CD14-positive monocyte (primary cell): ENCODE data around the gene DNAJB13. TPM values are rescaled to one million over a fixed set of nuclear protein-coding genes. Genes with fewer than 3 reads are reported as not detected.

ENCODE experiments used
- DNase-seq, 3 donors: peaks; one replicate each; pipeline ENCODE4 v3.0.0-alpha.2; 2011 to 2022
- H2AFZ ChIP-seq: 2 replicates; pipeline ENCODE4 v1.6.0; 2012; ENCODE audit warnings: mild to moderate bottlenecking, low read depth, low read length, inconsistent platforms; ENCODE audit not compliant: insufficient read depth, poor library complexity, severe bottlenecking
- H3K27ac ChIP-seq, 2 donors: 1 replicate in 1 of 2; 2 replicates in 1 of 2; pipeline ENCODE4 v1.5.1; 2012 to 2013; ENCODE audit warnings: low read length in 2 of 2, control low read depth in 1 of 2, inconsistent platforms in 1 of 2, low read depth in 1 of 2, mild to moderate bottlenecking in 1 of 2
- H3K27me3 ChIP-seq, 2 donors: one replicate each; pipeline versions ENCODE4 v1.6.0 to v1.6.1; 2011 to 2013; ENCODE audit warnings: low read length in 2 of 2; ENCODE audit not compliant: control insufficient read depth in 2 of 2, insufficient read depth in 2 of 2
- H3K36me3 ChIP-seq, 2 donors: replicated peaks in 1 of 2; 1 replicate in 1 of 2; 2 replicates in 1 of 2; pipeline versions ENCODE4 v1.5.1 to v1.6.1; 2012 to 2013; ENCODE audit warnings: low read length in 2 of 2, control low read depth in 1 of 2, inconsistent platforms in 1 of 2, mild to moderate bottlenecking in 1 of 2; ENCODE audit not compliant: insufficient read depth in 2 of 2, control insufficient read depth in 1 of 2
- H3K4me1 ChIP-seq, 2 donors: 1 replicate in 1 of 2; 2 replicates in 1 of 2; pipeline versions ENCODE4 v1.5.1 to v1.6.1; 2012 to 2013; ENCODE audit warnings: low read length in 2 of 2, control low read depth in 1 of 2, inconsistent platforms in 1 of 2, mild to moderate bottlenecking in 1 of 2, moderate library complexity in 1 of 2; ENCODE audit not compliant: insufficient read depth in 2 of 2, control insufficient read depth in 1 of 2
- H3K4me2 ChIP-seq: replicated peaks from 2 replicates; pipeline ENCODE3; 2012; ENCODE audit warnings: low read length, moderate library complexity, mild to moderate bottlenecking; ENCODE audit not compliant: poor library complexity, severe bottlenecking; ENCODE audit errors: extremely low read depth
- H3K4me3 ChIP-seq, 3 experiments: fragments of 200-600 bp in 1 of 3; sonication (generic) in 1 of 3; replicated peaks in 1 of 3; 1 replicate in 2 of 3; 2 replicates in 1 of 3; pipeline ENCODE4 v1.5.1; 2011 to 2013; ENCODE audit warnings: low read length in 3 of 3, mild to moderate bottlenecking in 3 of 3, control low read depth in 2 of 3, low read depth in 2 of 3, inconsistent platforms in 1 of 3, moderate library complexity in 1 of 3
- H3K79me2 ChIP-seq: 2 replicates; pipeline ENCODE4 v1.6.0; 2012; ENCODE audit warnings: mild to moderate bottlenecking, control low read depth, inconsistent platforms, low read length, moderate library complexity; ENCODE audit not compliant: insufficient read depth
- H3K9ac ChIP-seq: 2 replicates; pipeline ENCODE4 v1.6.0; 2017; ENCODE audit warnings: low read length, mild to moderate bottlenecking; ENCODE audit not compliant: insufficient read depth, poor library complexity, severe bottlenecking
- H3K9me3 ChIP-seq, 2 donors: replicated peaks in 1 of 2; 1 replicate in 1 of 2; 2 replicates in 1 of 2; pipeline versions ENCODE4 v1.5.1 to v1.6.1; 2012 to 2013; ENCODE audit warnings: low read length in 2 of 2, control low read depth in 1 of 2; ENCODE audit not compliant: control insufficient read depth in 1 of 2, insufficient read depth in 1 of 2
- H4K20me1 ChIP-seq: 2 replicates; pipeline ENCODE4 v1.6.0; 2012; ENCODE audit warnings: mild to moderate bottlenecking, low read length, control low read depth, moderate library complexity; ENCODE audit not compliant: insufficient read depth
- H3K27ac Mint-ChIP-seq, 7 donors: one replicate each; pipeline ENCODE4 v1.8.0; 2020; ENCODE audit warnings: mild to moderate bottlenecking in 7 of 7, mixed read lengths in 7 of 7, moderate library complexity in 6 of 7, inconsistent platforms in 2 of 7
- H3K27me3 Mint-ChIP-seq, 3 donors: one replicate each; pipeline ENCODE4 v1.8.0; 2021 to 2022; ENCODE audit warnings: low read depth in 3 of 3, mild to moderate bottlenecking in 3 of 3, mixed read lengths in 3 of 3, moderate library complexity in 3 of 3, inconsistent platforms in 1 of 3
- H3K36me3 Mint-ChIP-seq, 2 donors: one replicate each; pipeline ENCODE4 v1.8.0; 2020; ENCODE audit warnings: mixed read lengths in 2 of 2, inconsistent platforms in 1 of 2, mild to moderate bottlenecking in 1 of 2
- H3K4me1 Mint-ChIP-seq: one replicate; pipeline ENCODE4 v1.8.0; 2020; ENCODE audit warnings: mild to moderate bottlenecking, mixed read lengths
- H3K4me3 Mint-ChIP-seq, 2 donors: one replicate each; pipeline ENCODE4 v1.8.0; 2020; ENCODE audit warnings: mild to moderate bottlenecking in 2 of 2, mixed read lengths in 2 of 2, moderate library complexity in 1 of 2
- H3K9me3 Mint-ChIP-seq, 7 donors: one replicate each; pipeline ENCODE4 v1.8.0; 2020 to 2022; ENCODE audit warnings: mixed read lengths in 7 of 7, mild to moderate bottlenecking in 6 of 7, moderate library complexity in 6 of 7, inconsistent platforms in 2 of 7
- CTCF ChIP-seq: fragments of 200-600 bp; IDR thresholded peaks from one replicate; pipeline ENCODE4 v1.8.0; 2022; ENCODE audit warnings: antibody characterized with exemption, mild to moderate bottlenecking
- WGBS: methylation state at CpG from one replicate; pipeline ENCODE4 v1.1.5; 2013; ENCODE audit warnings: missing lambda C conversion rate; ENCODE audit not compliant: insufficient coverage; 5-methylcytosine and 5-hydroxymethylcytosine counted together
- intact Hi-C, 2 donors: fragments of 100-400 bp; cut with micrococcal nuclease; formaldehyde crosslinking; loops; one replicate each; pipeline versions ENCODE4 v1.15.0 to v1.15.1; 2023
- polyA plus RNA-seq, 3 donors: library from polyadenylated mRNA; depleted of rRNA in 1 of 3; unstranded in 2 of 3; stranded (reverse) in 1 of 3; fragments of 300-500 nt in 2 of 3; fragments of >200 nt in 1 of 3; fragmentation: Illumina TruSeq in 2 of 3; gene quantifications; 1 replicate in 2 of 3; 2 replicates in 1 of 3; pipeline ENCODE4 v1.2.3, GENCODE V29; 2012 to 2021

DNAJB13 gene
- polyA plus RNA-seq, 3 donors = not detected

DNA sequence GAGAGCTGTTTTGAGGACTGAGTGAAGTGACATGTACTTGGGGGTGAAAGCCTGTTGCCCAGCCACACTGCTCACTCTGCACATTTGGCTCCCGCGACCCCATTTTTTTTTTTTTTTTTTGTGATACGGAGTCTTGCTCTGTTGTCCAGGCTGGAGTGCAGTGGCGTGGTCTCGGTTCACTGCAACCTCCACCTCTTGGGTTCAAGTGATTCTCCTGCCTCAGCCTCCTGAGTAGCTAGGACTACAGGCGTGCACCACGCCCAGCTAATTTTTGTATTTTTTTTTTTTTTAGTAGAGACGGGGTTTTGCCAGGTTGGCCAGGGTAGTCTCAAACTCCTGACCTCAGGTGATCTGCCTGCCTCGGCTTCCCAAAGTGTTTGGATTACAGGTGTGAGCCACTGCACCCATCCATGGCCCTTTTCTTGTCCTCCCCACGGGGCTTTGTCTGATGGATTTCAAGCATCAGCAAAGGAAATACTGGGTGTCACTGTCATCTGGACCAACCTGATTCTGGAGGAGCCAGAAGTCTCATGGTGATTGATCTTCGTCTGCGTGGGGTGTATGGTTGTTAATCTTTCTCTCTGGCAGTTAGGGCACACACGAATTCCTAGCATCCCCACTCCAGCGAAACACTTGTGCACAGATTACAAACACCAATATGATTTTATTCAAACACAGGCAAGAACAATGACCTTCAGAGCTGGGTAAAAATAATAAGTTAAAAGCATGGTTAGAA, 61.4 kb downstream of the DNAJB13 start:
- intact Hi-C loops = no loop called here
- H3K4me1 ChIP-seq = peaks cover 15 to 25% of the 10 kb centered on the region in 2 donors
- no peak for DNase-seq
- WGBS = 97% methylated on average over 7 of the region's 14 CpGs
- H3K79me2 ChIP-seq = no peaks in the 10 kb centered on the region
- Mint-ChIP-seq H3K36me3 (peaks cover 36 to 54% of the 10 kb centered on the region in 2 donors), H3K27ac (no peak overlapping the region), H3K9me3 (no peaks in the 10 kb centered on the region), H3K4me1 (peaks cover 31% of the 10 kb centered on the region), H3K4me3 (no peak overlapping the region), H3K27me3 (peaks cover 0 to 2% (median 0%) of the 10 kb centered on the region in 3 donors)
- H3K36me3 ChIP-seq = peaks cover 10 to 33% of the 10 kb centered on the region in 2 donors
- no peaks in the 10 kb centered on the region for H3K9me3 ChIP-seq
- H3K27me3 ChIP-seq = no peaks in the 10 kb centered on the region
- no peak overlapping the region for H3K27ac ChIP-seq
- no peak overlapping the region for H3K9ac ChIP-seq
- H3K4me3 ChIP-seq = no peak overlapping the region
- H3K4me2 ChIP-seq = no peak overlapping the region
- H4K20me1 ChIP-seq = no peaks in the 10 kb centered on the region
- no peak overlapping the region for H2AFZ ChIP-seq
- TF ChIP-seq CTCF = no peak

GRCh38 chr11:74013141-74013540, 62.3 kb downstream of the DNAJB13 start:
- Mint-ChIP-seq H3K4me1 (peaks cover 31% of the 10 kb centered on the region), H3K36me3 (peaks cover 37 to 56% of the 10 kb centered on the region in 2 donors), H3K4me3 (no peak overlapping the region), H3K27ac (no peak overlapping the region), H3K9me3 (no peaks in the 10 kb centered on the region), H3K27me3 (peaks cover 0 to 2% (median 0%) of the 10 kb centered on the region in 3 donors)
- H3K4me1 ChIP-seq = peaks cover 24 to 34% of the 10 kb centered on the region in 2 donors
- no peak overlapping the region for H2AFZ ChIP-seq
- no peaks in the 10 kb centered on the region for H4K20me1 ChIP-seq
- no peak for DNase-seq
- no peaks in the 10 kb centered on the region for H3K9me3 ChIP-seq
- H3K4me3 ChIP-seq = no peak overlapping the region
- no peak for TF ChIP-seq CTCF
- no peak overlapping the region for H3K27ac ChIP-seq
- no peaks in the 10 kb centered on the region for H3K27me3 ChIP-seq
- no peaks in the 10 kb centered on the region for H3K79me2 ChIP-seq
- H3K9ac ChIP-seq = no peak overlapping the region
- WGBS = 96% methylated on average over 7 of the region's 8 CpGs
- H3K4me2 ChIP-seq = no peak overlapping the region
- intact Hi-C loops = no loop called here
- peaks cover 10 to 33% of the 10 kb centered on the region in 2 donors for H3K36me3 ChIP-seq
